HepG2 (cell line): Measurements from ENCODE around the gene SENP5.

Source experiments
- ETV5 ChIP-seq: IDR thresholded peaks from 2 replicates; pipeline ENCODE4 v1.6.1; 2018; ENCODE audit warnings: missing biosample characterization, missing genetic modification reagents, inconsistent platforms, borderline replicate concordance
- EZH2 ChIP-seq: conservative IDR thresholded peaks from 2 replicates; pipeline ENCODE4 v1.6.1; 2012; ENCODE audit warnings: mild to moderate bottlenecking, low read depth, low read length, moderate library complexity
- KMT2B ChIP-seq: IDR thresholded peaks from 2 replicates; pipeline ENCODE4 v1.6.1; 2016; ENCODE audit warnings: missing genetic modification reagents, missing compliant biosample characterization
- MAFG ChIP-seq: sonication (generic); formaldehyde crosslinking; IDR thresholded peaks from 2 replicates; pipeline ENCODE4 v1.5.1; 2020; ENCODE audit warnings: mild to moderate bottlenecking, missing genetic modification reagents
- MAZ ChIP-seq, 2 experiments: sonication (generic) in 1 of 2; formaldehyde crosslinking in 1 of 2; IDR thresholded peaks; 2 replicates each; pipeline versions ENCODE4 v1.5.0 to v1.6.1; 2012 to 2020; ENCODE audit warnings: low read depth in 2 of 2, mild to moderate bottlenecking in 2 of 2, borderline replicate concordance in 1 of 2, improper control_type of control experiment in 1 of 2, low read length in 1 of 2, missing genetic modification reagents in 1 of 2, moderate library complexity in 1 of 2
- NFRKB ChIP-seq: fragments of 450-650 bp; IDR thresholded peaks from 2 replicates; pipeline ENCODE4 v1.6.1; 2017
- NR2F1 ChIP-seq, 2 experiments: fragments of 450-650 bp in 1 of 2; formaldehyde crosslinking in 1 of 2; IDR thresholded peaks; 2 replicates each; pipeline versions ENCODE4 v1.5.0 to v1.6.1; 2016 to 2020; ENCODE audit warnings: mild to moderate bottlenecking in 1 of 2, missing compliant biosample characterization in 1 of 2, missing genetic modification reagents in 1 of 2, moderate library complexity in 1 of 2
- POLR2AphosphoS5 ChIP-seq: IDR thresholded peaks from 2 replicates; pipeline ENCODE4 v1.6.1; 2012; ENCODE audit warnings: low read depth, low read length
- RNF2 ChIP-seq: fragments of 450-650 bp; conservative IDR thresholded peaks from 2 replicates; pipeline ENCODE4 v1.6.1; 2016; ENCODE audit warnings: low read depth
- SP2 ChIP-seq: sonication (generic); formaldehyde crosslinking; IDR thresholded peaks from 2 replicates; pipeline ENCODE4 v1.5.1; 2020; ENCODE audit warnings: mild to moderate bottlenecking, missing genetic modification reagents
- ZNF616 ChIP-seq: sonication (generic); formaldehyde crosslinking; IDR thresholded peaks from 2 replicates; pipeline ENCODE4 v1.5.0; 2020; ENCODE audit warnings: low read depth, mild to moderate bottlenecking, missing genetic modification reagents
- TF ChIP-seq, protein P1 (sequence below): sonication (generic); formaldehyde crosslinking; IDR thresholded peaks from 2 replicates; pipeline ENCODE4 v1.5.0; 2020; ENCODE audit warnings: mild to moderate bottlenecking, missing genetic modification reagents, moderate library complexity
- TF ChIP-seq, protein P2 (sequence below): sonication (generic); formaldehyde crosslinking; IDR thresholded peaks from 2 replicates; pipeline ENCODE4 v1.5.0; 2020; ENCODE audit warnings: mild to moderate bottlenecking, missing genetic modification reagents, borderline replicate concordance

DNA sequence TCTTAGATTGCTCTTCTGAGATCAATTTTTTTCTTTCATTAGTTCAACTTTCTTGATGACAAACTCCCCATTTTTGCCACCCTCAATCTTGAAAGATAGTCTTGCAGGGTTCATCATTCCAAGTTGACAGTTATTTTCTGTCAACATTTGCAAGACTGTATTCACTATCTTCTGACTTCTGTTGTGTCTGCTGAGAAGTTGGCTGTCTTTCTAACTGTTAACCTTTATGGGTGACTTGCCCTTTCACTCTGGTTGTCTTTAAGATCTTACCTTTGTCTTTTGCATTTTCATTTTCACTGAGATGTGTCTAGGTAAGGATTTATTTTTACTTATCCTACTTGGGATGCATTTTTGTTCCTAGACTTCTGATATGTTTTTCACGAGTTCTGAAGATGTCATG, 115.5 kb downstream of the SENP5 start:
- TF ChIP-seq ZNF616 (CRISPR knock-in tag) (no peak), EZH2 (no peak), RNF2 (no peak), ETV5 (CRISPR knock-in tag) (no peak), MAZ (IDR thresholded peaks at IDR 0.05; ENCODE audit: borderline replicate concordance, low read depth, low read length) (no peak), MAZ (CRISPR knock-in tag; IDR thresholded peaks at IDR 0.05; ENCODE audit: low read depth) (no peak), MAFG (CRISPR knock-in tag) (no peak), POLR2AphosphoS5 (no peak), SP2 (CRISPR knock-in tag) (no peak), NFRKB (no peak), KMT2B (CRISPR knock-in tag) (no peak), NR2F1 (CRISPR knock-in tag; IDR thresholded peaks at IDR 0.05) (no peak)
- TF ChIP-seq, protein P1, sequence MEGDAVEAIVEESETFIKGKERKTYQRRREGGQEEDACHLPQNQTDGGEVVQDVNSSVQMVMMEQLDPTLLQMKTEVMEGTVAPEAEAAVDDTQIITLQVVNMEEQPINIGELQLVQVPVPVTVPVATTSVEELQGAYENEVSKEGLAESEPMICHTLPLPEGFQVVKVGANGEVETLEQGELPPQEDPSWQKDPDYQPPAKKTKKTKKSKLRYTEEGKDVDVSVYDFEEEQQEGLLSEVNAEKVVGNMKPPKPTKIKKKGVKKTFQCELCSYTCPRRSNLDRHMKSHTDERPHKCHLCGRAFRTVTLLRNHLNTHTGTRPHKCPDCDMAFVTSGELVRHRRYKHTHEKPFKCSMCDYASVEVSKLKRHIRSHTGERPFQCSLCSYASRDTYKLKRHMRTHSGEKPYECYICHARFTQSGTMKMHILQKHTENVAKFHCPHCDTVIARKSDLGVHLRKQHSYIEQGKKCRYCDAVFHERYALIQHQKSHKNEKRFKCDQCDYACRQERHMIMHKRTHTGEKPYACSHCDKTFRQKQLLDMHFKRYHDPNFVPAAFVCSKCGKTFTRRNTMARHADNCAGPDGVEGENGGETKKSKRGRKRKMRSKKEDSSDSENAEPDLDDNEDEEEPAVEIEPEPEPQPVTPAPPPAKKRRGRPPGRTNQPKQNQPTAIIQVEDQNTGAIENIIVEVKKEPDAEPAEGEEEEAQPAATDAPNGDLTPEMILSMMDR (CRISPR knock-in tag), result no peak
- TF ChIP-seq, protein P2, sequence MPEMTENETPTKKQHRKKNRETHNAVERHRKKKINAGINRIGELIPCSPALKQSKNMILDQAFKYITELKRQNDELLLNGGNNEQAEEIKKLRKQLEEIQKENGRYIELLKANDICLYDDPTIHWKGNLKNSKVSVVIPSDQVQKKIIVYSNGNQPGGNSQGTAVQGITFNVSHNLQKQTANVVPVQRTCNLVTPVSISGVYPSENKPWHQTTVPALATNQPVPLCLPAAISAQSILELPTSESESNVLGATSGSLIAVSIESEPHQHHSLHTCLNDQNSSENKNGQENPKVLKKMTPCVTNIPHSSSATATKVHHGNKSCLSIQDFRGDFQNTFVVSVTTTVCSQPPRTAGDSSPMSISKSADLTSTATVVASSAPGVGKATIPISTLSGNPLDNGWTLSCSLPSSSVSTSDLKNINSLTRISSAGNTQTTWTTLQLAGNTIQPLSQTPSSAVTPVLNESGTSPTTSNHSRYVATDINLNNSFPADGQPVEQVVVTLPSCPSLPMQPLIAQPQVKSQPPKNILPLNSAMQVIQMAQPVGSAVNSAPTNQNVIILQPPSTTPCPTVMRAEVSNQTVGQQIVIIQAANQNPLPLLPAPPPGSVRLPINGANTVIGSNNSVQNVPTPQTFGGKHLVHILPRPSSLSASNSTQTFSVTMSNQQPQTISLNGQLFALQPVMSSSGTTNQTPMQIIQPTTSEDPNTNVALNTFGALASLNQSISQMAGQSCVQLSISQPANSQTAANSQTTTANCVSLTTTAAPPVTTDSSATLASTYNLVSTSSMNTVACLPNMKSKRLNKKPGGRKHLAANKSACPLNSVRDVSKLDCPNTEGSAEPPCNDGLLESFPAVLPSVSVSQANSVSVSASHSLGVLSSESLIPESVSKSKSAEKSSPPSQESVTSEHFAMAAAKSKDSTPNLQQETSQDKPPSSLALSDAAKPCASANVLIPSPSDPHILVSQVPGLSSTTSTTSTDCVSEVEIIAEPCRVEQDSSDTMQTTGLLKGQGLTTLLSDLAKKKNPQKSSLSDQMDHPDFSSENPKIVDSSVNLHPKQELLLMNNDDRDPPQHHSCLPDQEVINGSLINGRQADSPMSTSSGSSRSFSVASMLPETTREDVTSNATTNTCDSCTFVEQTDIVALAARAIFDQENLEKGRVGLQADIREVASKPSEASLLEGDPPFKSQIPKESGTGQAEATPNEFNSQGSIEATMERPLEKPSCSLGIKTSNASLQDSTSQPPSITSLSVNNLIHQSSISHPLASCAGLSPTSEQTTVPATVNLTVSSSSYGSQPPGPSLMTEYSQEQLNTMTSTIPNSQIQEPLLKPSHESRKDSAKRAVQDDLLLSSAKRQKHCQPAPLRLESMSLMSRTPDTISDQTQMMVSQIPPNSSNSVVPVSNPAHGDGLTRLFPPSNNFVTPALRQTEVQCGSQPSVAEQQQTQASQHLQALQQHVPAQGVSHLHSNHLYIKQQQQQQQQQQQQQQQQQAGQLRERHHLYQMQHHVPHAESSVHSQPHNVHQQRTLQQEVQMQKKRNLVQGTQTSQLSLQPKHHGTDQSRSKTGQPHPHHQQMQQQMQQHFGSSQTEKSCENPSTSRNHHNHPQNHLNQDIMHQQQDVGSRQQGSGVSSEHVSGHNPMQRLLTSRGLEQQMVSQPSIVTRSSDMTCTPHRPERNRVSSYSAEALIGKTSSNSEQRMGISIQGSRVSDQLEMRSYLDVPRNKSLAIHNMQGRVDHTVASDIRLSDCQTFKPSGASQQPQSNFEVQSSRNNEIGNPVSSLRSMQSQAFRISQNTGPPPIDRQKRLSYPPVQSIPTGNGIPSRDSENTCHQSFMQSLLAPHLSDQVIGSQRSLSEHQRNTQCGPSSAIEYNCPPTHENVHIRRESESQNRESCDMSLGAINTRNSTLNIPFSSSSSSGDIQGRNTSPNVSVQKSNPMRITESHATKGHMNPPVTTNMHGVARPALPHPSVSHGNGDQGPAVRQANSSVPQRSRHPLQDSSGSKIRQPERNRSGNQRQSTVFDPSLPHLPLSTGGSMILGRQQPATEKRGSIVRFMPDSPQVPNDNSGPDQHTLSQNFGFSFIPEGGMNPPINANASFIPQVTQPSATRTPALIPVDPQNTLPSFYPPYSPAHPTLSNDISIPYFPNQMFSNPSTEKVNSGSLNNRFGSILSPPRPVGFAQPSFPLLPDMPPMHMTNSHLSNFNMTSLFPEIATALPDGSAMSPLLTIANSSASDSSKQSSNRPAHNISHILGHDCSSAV (CRISPR knock-in tag), result no peak
